Stimulated activated CD8-positive, alpha-beta memory T cell treated with anti-CD3 and anti-CD28 coated beads, Interleukin-15, amount 100 ng/mL, for 1 hour (primary cell): ENCODE data around the gene TPH2.
A peak's percentile ranks its signal among the peaks of the same experiment; 100 is the strongest.

Experiments
- DNase-seq: peaks from one replicate; pipeline ENCODE4 v3.0.0-alpha.2; 2020; ENCODE audit warnings: low read depth

TPH2 gene

GRCh38 chr12:71958993-71959578 is 20.4 kb downstream of the TPH2 start:
- DNase-seq = no peak

- DNase-seq = no peak
These were observed 28.6 kb downstream of the TPH2 start for GRCh38 chr12:71967211-71967610.

GRCh38 chr12:71969330-71969729 is 30.7 kb downstream of the TPH2 start:
- no peak for DNase-seq

GRCh38 chr12:71970031-71970430 is 31.4 kb downstream of the TPH2 start:
- DNase-seq = no peak

GRCh38 chr12:71972441-71973074 is 33.9 kb downstream of the TPH2 start:
- DNase-seq = no peak

GRCh38 chr12:71973687-71974086 is 35.0 kb downstream of the TPH2 start:
- DNase-seq = no peak

GRCh38 chr12:71980538-71980937 is 41.9 kb downstream of the TPH2 start:
- DNase-seq = no peak

- DNase-seq = no peak
These were observed 42.5 kb downstream of the TPH2 start for GRCh38 chr12:71981149-71981548.

GRCh38 chr12:71994715-71995114 is 56.1 kb downstream of the TPH2 start:
- no peak for DNase-seq

GRCh38 chr12:71999795-72000194 is 61.1 kb downstream of the TPH2 start:
- DNase-seq = no peak

- DNase-seq = no peak
These were observed 62.5 kb downstream of the TPH2 start for GRCh38 chr12:72000969-72001648.

GRCh38 chr12:72006766-72007165 is 68.1 kb downstream of the TPH2 start:
- DNase-seq = no peak

GRCh38 chr12:72010356-72010755 is 71.7 kb downstream of the TPH2 start:
- no peak for DNase-seq

- DNase-seq = no peak
These were observed 72.7 kb downstream of the TPH2 start for GRCh38 chr12:72011374-72011773.

GRCh38 chr12:72012874-72013273 is 74.2 kb downstream of the TPH2 start:
- no peak for DNase-seq

GRCh38 chr12:72015895-72016294 is 77.2 kb downstream of the TPH2 start:
- DNase-seq = no peak

- peak; percentile 27 for DNase-seq
These were observed 78.5 kb downstream of the TPH2 start for GRCh38 chr12:72017054-72017651.

GRCh38 chr12:72018036-72018435 is 79.4 kb downstream of the TPH2 start:
- no peak for DNase-seq

- no peak for DNase-seq
These were observed 86.0 kb downstream of the TPH2 start for GRCh38 chr12:72024613-72025012.

- no peak for DNase-seq
These were observed 86.9 kb downstream of the TPH2 start for GRCh38 chr12:72025524-72025923.

- no peak for DNase-seq
These were observed 90.3 kb downstream of the TPH2 start for GRCh38 chr12:72028966-72029365.

GRCh38 chr12:72030277-72030676 is 91.6 kb downstream of the TPH2 start:
- no peak for DNase-seq

GRCh38 chr12:72031066-72031465 is 92.4 kb downstream of the TPH2 start:
- DNase-seq = no peak
